ENCODE results near the gene PPP1R9B.

Gene PPP1R9B

GRCh38 chr17:50139950-50140885, 10.3 kb downstream of the PPP1R9B start:
- DNase-seq, result peak; percentile 99

DNA sequence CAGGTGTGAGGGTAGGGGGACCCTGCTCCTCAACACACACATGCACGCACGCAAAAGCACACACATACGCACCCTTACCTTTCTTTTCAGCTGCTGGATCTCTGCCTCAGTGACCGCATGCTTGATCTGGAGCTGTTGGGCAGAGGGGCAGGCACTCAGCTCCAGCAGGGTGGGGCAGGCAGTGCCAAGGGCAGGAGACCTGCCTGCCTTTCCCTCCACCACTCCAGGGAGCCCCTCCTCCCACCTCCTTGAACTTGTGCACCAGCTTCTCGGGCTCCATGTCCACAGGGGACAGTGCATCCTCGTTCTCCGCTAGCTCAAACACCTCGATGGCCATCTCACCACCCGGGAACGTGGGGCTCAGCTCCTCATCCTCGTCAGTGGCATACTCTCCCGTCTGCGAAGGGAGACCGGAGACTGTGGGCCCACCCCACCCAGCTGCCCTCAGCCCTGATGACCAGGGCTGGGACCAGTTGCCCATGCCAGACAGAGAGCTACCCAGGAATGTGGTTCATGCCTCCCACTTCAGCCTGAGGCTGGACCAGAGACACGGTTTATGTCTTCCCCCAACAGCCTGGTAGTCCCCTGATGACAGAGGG, 11.2 kb downstream of the PPP1R9B start:
- no peak for DNase-seq

GRCh38 chr17:50137042-50137441, 13.4 kb downstream of the PPP1R9B start:
- DNase-seq, result no peak

DNA sequence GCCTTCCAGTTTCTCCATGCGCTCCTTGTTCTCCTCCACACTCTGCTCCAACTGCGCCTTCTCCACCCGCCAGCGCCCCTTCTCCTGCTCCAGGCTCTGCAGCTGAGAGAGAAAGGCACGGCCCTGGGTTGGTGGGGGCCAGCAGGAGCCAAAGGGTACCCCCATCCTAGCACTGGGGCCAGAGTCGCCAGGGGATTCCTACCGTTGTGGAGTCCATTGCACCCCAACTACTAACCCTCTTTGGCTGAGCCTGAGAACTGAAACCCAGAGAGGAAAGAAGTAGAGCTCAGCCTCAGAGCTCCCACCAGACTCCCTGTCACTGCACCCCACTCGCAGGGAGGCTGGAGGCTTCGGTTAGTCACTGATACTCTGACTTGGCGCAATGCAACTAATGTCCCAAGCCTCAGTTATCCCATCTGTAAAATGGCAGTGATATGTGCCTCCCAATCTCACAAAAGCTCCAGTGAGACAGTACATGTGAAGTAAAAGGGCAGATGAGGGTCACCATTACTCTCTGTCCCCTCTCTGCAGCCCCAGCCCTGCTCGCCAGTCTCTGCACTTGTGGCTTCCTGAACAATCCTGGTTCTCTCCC, 14.3 kb downstream of the PPP1R9B start:
- no peak for DNase-seq

DNA sequence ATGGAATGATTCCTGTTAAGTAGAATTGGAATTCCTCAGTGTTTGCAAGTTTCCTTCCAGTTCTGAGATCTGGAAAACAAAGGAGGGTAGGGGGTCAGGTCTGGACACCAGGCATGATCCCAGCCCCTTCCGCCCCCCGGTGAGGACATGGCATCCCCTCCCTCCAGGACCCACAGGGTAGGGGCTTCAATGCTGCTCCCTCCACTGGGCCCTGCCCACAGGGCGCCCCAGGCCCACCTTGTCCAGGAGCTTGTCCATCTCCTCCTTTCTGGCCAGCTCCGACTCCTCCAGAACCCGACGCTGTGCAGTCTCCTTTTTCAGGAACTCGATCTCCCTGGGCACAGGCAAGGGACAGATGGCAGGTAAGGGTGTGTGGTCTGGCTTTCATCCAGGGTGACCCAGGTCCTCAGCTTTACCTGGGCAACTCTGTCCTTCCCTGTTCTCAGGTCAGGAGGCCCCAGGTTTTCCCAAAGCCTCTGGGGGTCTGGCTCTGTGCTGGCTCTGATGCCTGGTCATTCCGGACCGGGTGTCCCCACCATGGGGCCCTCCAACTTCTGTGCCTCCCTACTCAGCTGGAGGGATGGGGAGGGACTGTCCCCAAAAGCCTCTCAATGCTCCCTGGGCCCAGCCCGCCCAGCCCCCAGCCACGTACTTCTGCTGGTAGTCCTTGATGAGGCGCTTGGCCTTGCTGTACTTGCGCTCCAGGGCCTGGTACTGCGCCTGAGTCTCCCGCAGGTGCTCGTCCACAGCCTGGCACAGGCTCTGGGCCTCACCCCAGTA, 15.0 kb downstream of the PPP1R9B start:
- no peak for DNase-seq

DNA sequence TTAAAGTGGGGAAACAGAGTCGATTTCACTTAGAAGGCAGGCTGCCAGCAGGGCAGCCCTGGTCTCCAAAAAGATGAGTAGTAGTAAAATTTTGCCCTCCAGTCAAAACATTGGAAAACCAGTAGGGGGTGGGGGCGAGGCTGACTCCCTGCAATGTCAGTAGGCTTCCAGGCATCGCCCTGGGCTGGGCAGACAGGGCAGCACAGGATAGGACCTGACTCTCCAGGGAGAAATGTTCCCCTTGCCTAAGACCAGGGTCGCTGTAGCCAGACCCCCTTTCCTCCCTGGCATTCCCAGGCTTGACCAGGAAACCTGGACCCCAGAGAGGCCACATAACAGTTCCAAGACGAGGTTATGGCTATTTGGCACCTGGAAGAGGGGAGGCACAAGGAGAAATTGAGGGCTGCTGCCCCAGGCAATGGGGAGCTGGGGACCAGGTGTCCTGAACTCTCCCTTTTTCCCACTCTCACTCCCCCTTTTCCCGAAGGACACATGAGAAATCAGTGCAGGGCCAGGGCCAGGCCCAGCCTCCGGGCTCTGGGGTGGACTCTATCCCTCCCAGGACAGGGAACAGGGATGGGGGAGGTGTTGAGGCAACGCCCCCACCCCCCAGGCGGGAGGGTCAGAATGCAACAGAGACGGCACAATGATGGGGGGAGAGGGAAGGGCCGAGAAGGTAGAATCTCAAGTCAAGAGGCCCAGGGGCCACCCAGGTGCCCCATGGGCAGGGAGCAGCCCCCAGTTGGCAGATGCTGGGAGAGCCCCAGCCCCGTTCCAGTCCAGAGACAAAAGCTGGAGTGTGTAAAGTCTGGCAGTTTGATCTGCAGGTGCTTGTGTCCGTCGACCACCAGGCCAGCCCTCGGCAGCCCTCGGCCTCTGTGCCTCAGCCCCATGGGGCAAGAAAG, 16.0 kb downstream of the PPP1R9B start:
- DNase-seq, result peak; percentile 94

DNA sequence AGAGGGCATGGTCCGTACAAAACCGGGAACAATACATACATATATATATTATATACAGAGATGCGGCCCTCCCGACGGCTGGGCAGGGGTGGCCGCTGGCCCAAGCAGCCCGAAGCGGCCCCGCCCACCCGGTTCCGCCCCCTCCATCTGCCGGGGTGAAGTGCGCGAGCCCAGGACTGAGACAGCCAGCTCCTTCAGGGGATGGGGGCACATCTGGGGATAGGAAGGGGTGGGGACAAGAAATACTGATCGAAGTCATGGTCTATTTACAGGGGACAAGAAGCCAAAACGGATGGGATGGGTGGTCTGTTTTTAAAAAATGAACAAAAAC, 16.7 kb downstream of the PPP1R9B start:
- DNase-seq, result no peak

DNA sequence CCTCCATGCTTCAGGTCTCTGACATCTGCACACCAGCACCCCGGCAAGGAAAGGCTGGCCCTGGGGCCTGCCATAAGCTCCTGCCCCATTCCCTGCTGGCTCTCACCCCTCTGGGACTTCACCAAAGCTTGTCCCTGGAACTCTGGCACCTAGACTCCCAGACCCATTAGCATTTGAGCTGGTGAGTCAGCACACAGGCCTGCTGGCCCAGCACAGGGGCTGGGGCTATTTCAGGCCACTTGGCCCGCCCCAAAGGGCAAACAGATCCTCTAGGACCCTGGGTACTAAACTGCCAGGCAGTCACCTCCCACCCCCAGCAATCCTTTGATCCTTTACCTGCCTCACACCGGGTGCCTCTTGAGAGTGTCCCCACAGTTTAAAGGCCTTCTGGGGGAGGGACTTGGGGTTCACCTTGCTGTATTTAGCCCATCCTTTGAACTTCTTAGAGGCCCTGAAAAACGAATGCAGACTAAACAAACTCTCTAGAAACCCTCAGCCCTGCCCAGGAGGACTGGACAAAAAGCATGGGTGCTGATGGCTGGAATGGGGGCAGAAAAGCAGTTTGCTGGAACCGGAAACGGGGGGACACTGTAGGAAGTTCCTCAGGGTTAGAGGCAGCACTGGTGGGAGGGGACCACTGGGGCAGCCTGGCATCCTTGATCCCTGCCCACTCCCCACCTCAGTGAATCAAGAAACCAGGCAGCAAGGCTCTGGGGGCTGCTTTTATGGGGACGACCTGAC, 17.3 kb downstream of the PPP1R9B start:
- no peak for DNase-seq

GRCh38 chr17:50132104-50132794, 18.2 kb downstream of the PPP1R9B start:
- DNase-seq, result no peak

- DNase-seq, result no peak
These were observed 19.7 kb downstream of the PPP1R9B start for GRCh38 chr17:50130559-50131305.

DNA sequence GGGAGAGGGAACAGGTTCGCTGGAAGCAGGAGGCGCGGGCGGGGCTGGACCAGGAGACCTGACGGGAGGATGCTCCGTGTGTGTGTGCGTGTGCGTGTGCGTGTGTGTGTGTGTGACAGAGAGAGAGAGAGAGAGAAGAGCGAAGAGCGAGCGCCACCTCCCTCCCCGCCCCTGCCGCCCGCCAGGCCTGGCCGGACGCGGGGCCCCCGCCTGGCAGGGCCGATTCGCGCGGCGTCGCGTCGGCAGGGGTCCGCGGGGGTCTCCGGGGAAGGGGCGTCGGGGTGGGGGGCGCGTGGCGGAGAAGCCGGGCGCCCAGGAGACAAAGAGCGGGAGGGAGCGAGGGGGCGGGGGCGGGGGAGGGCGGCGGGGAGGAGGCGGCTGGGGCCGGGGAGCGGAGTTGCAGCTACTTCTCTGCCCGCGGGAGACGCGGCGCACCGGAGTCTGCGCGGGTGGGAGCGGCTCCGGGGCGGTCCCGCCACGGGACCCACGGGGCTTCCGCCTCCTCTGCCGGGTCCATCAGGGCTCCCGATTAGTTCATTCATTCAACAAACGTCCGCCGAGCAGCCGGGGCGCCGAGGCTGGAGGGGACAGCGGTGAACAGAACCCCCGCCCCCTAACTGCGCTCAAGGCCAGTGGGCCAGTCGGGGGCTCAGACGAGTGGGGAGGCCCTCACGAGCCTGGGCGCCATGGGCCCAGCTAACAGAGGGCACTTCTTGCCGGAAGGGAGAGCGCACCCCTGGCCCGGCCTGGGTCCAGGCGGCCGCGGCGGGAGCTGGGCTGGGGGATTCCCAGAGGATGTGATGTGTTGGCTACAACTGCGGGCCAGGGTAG, 20.5 kb downstream of the PPP1R9B start, which contains the start of gene SAMD14:
Gene SAMD14, minus strand, starts transcription at position 433 of the 831 bp plus-strand sequence. CDS start 5,201 bp downstream, outside the sequence.
- DNase-seq, result peak; percentile 92

GRCh38 chr17:50129353-50129727, 21.1 kb downstream of the PPP1R9B start:
- DNase-seq, result no peak

- no peak for DNase-seq
These were observed 21.8 kb downstream of the PPP1R9B start for GRCh38 chr17:50128441-50129352.

- DNase-seq, result no peak
These were observed 22.6 kb downstream of the PPP1R9B start for GRCh38 chr17:50127697-50128361.

DNA sequence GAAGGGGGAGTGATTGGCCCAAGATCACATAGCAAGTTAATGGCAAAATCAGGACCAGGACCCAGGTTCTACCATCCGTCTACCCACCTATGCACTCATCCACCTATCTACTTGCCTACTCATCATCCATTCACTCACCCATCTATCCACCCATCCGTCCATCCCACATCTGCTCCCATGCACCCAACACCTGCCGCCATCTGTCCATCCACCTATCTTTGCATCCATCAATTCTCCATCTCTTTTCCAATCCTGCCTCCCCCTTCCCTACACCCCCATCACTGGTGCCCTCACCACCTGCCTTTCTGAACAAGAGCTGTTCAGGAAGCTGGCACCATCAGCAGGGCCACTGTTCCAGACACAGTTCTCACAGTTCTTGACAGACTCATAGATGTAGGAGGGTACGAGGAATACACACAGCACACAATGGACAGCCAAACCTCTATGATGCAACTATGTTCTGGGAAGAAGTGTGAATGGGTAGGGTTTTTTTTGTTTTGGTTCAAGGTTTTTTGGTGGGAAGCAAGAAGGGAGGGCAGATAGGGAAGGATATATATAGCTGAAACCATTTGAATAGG, 25.0 kb downstream of the PPP1R9B start:
- no peak for DNase-seq

GRCh38 chr17:50123649-50124349, 26.7 kb downstream of the PPP1R9B start:
- no peak for DNase-seq
